ENCODE data around the gene CNDP2.
A peak's percentile ranks its signal among the peaks of the same experiment; 100 is the strongest.
"Not testable (repeated sequence)": the region's sequence is repeated elsewhere in the genome, so short reads cannot be mapped to it uniquely, and the experiment has no call there.

Gene CNDP2

GRCh38 chr18:74497778-74498177, 1.6 kb downstream of the CNDP2 start:
- TF ChIP-seq JUND (IDR thresholded peaks at IDR 0.05; ENCODE audit: low read depth): no peak
- DNase-seq (ENCODE audit: low read depth in 1 of 2, low spot score in 1 of 2): no peak
- in situ Hi-C loops (cut with HindIII; ENCODE audit: low pct_unique_long_range_greater_than_20kb, low sequenced_read_pairs): no loop called here

- in situ Hi-C loops (cut with HindIII; ENCODE audit: low pct_unique_long_range_greater_than_20kb, low sequenced_read_pairs): no loop called here
- peak; percentile 28 to 46 for DNase-seq (ENCODE audit: low read depth in 1 of 2, low spot score in 1 of 2)
Measured at GRCh38 chr18:74498712-74499627, 2.8 kb downstream of the CNDP2 start.

DNA sequence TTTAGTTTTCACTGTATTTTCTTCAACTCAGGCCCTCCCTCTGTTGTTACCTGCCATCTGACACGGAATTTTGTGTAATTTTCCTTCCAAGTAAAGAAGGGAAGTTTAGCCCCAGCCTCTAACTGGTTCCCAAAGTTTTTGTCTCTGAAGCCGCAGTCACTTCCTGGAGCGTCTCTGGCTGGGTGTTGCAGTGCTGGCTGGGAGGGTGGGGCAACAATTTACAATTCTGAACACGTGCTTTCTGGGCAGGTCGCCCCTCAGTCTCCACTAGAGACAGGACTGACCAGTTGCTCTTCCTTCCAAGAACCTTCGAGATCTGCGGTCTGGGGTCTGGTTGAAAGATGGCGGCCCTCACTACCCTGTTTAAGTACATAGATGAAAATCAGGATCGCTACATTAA, 3.5 kb downstream of the CNDP2 start:
- no peak for TF ChIP-seq JUND (IDR thresholded peaks at IDR 0.05; ENCODE audit: low read depth)
- peak; percentile 72 to 90 for DNase-seq (ENCODE audit: low read depth in 1 of 2, low spot score in 1 of 2)
- in situ Hi-C loops (cut with HindIII; ENCODE audit: low pct_unique_long_range_greater_than_20kb, low sequenced_read_pairs): no loop called here

More at GRCh38 chr18:74498712-74499627, 2.8 kb downstream of the CNDP2 start:
- TF ChIP-seq JUND (IDR thresholded peaks at IDR 0.05; ENCODE audit: low read depth): no peak

- no peak for TF ChIP-seq JUND (IDR thresholded peaks at IDR 0.05; ENCODE audit: low read depth)
- DNase-seq (ENCODE audit: low read depth in 1 of 2, low spot score in 1 of 2): no peak
- in situ Hi-C loops (cut with HindIII; ENCODE audit: low pct_unique_long_range_greater_than_20kb, low sequenced_read_pairs): no loop called here
Measured at GRCh38 chr18:74500372-74500771, 4.2 kb downstream of the CNDP2 start.

- DNase-seq (ENCODE audit: low read depth in 1 of 2, low spot score in 1 of 2); in situ Hi-C loops (cut with HindIII; ENCODE audit: low pct_unique_long_range_greater_than_20kb, low sequenced_read_pairs): not testable (repeated sequence)
Measured at GRCh38 chr18:74500774-74501173, 4.6 kb downstream of the CNDP2 start.

- no peak for TF ChIP-seq JUND (IDR thresholded peaks at IDR 0.05; ENCODE audit: low read depth)
- in situ Hi-C loops (cut with HindIII; ENCODE audit: low pct_unique_long_range_greater_than_20kb, low sequenced_read_pairs): no loop called here
- peak in 1 of 2 experiments; percentile 35 for DNase-seq (ENCODE audit: low read depth in 1 of 2, low spot score in 1 of 2)
Measured at GRCh38 chr18:74501386-74501785, 5.2 kb downstream of the CNDP2 start.

GRCh38 chr18:74503137-74503536, 7.0 kb downstream of the CNDP2 start:
- in situ Hi-C loops (cut with HindIII; ENCODE audit: low pct_unique_long_range_greater_than_20kb, low sequenced_read_pairs): no loop called here
- DNase-seq (ENCODE audit: low read depth in 1 of 2, low spot score in 1 of 2): no peak
- TF ChIP-seq JUND (IDR thresholded peaks at IDR 0.05; ENCODE audit: low read depth): no peak

DNA sequence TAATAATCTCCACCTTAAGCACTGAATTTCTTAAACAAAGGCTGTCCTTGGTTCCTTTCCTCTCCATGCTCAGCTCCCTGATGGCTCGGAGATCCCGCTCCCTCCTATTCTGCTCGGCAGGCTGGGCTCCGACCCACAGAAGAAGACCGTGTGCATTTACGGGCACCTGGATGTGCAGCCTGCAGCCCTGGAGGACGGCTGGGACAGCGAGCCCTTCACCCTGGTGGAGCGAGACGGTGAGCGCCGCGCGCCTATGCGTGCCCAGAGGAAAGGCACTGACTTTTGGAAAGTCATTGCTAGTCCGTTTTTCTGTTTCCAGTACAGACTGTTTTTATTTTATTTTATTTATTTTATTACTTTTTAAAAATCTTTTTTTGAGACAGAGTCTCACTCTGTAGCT, 9.6 kb downstream of the CNDP2 start:
- in situ Hi-C loops (cut with HindIII; ENCODE audit: low pct_unique_long_range_greater_than_20kb, low sequenced_read_pairs): no loop called here
- DNase-seq (ENCODE audit: low read depth in 1 of 2, low spot score in 1 of 2): no peak
- no peak for TF ChIP-seq JUND (IDR thresholded peaks at IDR 0.05; ENCODE audit: low read depth)

GRCh38 chr18:74506448-74507084, 10.4 kb downstream of the CNDP2 start:
- no peak for TF ChIP-seq JUND (IDR thresholded peaks at IDR 0.05; ENCODE audit: low read depth)
- in situ Hi-C loops (cut with HindIII; ENCODE audit: low pct_unique_long_range_greater_than_20kb, low sequenced_read_pairs): no loop called here
- no peak for DNase-seq (ENCODE audit: low read depth in 1 of 2, low spot score in 1 of 2)

GRCh38 chr18:74507097-74507881, 11.1 kb downstream of the CNDP2 start:
- no peak for TF ChIP-seq JUND (IDR thresholded peaks at IDR 0.05; ENCODE audit: low read depth)
- no peak for DNase-seq (ENCODE audit: low read depth in 1 of 2, low spot score in 1 of 2)
- in situ Hi-C loops (cut with HindIII; ENCODE audit: low pct_unique_long_range_greater_than_20kb, low sequenced_read_pairs): no loop called here

DNA sequence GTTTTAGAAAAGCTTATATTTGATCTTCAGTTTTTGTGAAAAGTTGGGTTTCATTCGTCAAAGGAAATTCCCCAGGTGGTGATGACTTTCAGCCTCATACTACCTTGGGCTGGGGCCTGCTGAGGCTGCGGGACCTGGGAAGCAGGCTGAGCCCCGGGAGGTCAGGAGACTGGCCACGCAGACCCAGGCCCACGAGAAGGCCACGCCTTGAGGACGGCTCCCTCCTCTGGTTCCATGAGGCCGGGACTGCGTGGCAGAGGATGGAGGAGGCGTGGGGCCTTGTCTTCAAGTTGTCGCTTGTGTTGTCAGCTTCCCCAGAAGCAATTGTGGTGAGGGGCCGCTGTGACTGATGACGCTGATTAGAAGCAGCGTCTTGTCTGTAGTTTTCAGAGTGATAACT, 11.8 kb downstream of the CNDP2 start:
- no peak for DNase-seq (ENCODE audit: low read depth in 1 of 2, low spot score in 1 of 2)
- no peak for TF ChIP-seq JUND (IDR thresholded peaks at IDR 0.05; ENCODE audit: low read depth)
- in situ Hi-C loops (cut with HindIII; ENCODE audit: low pct_unique_long_range_greater_than_20kb, low sequenced_read_pairs): no loop called here

DNA sequence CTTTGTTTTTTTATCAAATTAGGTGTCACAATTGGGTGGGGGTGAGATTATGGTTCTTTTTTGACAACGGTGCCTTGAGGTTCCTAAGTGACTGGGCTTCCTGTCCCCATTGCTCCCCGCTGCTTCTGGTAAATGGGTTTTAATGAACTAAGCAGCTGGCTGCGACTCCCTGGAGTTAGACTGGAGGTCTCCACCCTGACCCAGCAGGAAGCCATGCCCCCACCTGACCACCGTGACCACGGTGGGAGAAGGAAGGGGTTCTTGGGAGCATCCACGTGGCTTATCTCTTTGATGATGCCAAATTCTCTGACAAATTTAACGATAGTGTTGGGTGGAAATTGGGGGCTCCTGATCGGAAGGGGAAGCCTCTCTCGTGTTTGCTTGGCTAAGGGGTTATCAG, 12.2 kb downstream of the CNDP2 start:
- TF ChIP-seq JUND (IDR thresholded peaks at IDR 0.05; ENCODE audit: low read depth): no peak
- DNase-seq (ENCODE audit: low read depth in 1 of 2, low spot score in 1 of 2): no peak
- in situ Hi-C loops (cut with HindIII; ENCODE audit: low pct_unique_long_range_greater_than_20kb, low sequenced_read_pairs): no loop called here

- in situ Hi-C loops (cut with HindIII; ENCODE audit: low pct_unique_long_range_greater_than_20kb, low sequenced_read_pairs): no loop called here
- no peak for DNase-seq (ENCODE audit: low read depth in 1 of 2, low spot score in 1 of 2)
Measured at GRCh38 chr18:74508821-74509225, 12.7 kb downstream of the CNDP2 start.

More at GRCh38 chr18:74508821-74509225, 12.7 kb downstream of the CNDP2 start:
- TF ChIP-seq JUND (IDR thresholded peaks at IDR 0.05; ENCODE audit: low read depth): no peak

All from T47D (cell line).